Skeletal muscle cell (primary cell): Measurements from ENCODE around the gene LRP2.
"Not testable (repeated sequence)": the region's sequence is repeated elsewhere in the genome, so short reads cannot be mapped to it uniquely, and the experiment has no call there.

Source experiments
- DNase-seq: peaks from one replicate; pipeline ENCODE4 v3.0.0-alpha.2; 2010; ENCODE audit warnings: low read depth
- H3K4me3 ChIP-seq: 2 replicates; pipeline ENCODE4 v1.5.1; 2011; ENCODE audit warnings: low read depth, mild to moderate bottlenecking, control low read depth, low read length, moderate library complexity

Gene LRP2

GRCh38 chr2:169351725-169352124, 10.6 kb downstream of the LRP2 start:
- no peak for DNase-seq
- no peak overlapping the region for H3K4me3 ChIP-seq

DNA sequence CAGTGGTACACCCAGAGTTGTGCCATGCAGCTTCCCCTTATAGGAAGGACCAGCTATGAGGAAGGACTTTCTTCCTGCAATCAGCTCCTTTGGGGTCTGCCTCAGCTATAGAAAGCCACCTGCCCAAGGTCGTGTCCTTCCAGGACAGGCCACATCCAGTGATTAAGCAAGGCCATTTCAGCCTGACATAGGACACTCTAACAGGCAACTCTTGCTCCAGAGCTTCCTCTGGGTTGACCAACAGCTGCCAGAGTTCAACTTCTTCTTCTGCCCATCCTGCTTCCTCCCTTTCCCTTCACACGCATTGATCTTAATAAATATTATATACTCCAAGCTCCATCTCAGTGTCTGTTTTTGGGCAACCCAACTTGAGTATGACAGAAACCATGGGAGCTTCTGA, 12.8 kb downstream of the LRP2 start:
- no peak overlapping the region for H3K4me3 ChIP-seq
- DNase-seq = no peak

DNA sequence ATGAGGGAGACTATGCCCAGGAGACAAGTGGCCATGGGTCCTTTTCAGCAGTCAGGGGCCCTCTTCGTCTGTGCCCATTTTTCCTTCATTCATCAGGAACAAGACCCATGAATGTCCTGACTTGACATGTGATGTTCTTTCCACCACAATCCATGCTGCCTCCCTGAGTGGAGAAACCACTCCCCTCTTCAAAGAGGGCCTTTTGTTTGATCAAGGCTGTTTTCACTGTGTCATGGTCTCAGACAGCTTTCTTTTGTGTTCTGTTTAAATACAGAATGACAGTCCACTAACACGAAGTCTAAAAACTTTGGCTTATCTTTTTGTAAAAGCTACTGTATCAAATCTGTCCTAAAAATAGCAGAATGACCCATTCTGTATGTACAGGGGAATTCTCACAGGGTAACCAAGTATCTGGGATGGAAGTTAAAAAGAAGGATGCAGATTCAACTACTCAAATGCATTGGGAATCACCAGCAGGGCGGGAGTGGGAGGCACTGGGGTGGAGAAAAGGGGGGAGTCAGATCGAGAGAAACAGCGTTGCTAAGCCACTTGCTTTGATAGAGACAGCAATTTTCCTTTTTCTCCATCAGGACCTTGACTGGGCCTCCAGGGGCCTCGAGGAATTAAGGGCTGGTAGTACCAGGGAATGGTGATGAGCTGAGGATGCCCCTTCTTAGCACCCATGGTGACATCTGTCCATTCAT, 13.9 kb downstream of the LRP2 start:
- H3K4me3 ChIP-seq = no peak overlapping the region
- DNase-seq = no peak

- no peak overlapping the region for H3K4me3 ChIP-seq
- DNase-seq = no peak
Measured at GRCh38 chr2:169345486-169346437, 16.6 kb downstream of the LRP2 start.

- H3K4me3 ChIP-seq = no peak overlapping the region
- DNase-seq = no peak
Measured at GRCh38 chr2:169344736-169345485, 17.4 kb downstream of the LRP2 start.

DNA sequence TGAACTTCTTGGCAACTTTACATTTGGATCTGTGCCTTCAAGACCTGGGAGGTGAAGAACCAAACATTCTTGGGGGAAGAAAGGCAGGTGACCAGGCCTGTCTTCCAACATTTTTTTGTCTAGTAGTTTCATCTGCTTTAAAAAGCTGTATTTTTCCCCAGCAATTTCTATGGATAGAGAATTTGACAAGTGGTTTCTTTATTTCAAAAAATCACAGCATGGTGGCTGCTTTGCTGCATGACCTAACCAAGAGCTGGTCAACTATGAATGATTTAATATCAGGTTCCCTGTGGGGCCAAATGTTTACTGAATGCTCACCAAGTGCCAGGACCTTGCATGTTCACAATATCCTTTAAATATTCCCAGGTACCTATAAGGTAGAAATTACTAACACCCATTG, 19.1 kb downstream of the LRP2 start:
- H3K4me3 ChIP-seq = no peak overlapping the region
- DNase-seq = no peak

DNA sequence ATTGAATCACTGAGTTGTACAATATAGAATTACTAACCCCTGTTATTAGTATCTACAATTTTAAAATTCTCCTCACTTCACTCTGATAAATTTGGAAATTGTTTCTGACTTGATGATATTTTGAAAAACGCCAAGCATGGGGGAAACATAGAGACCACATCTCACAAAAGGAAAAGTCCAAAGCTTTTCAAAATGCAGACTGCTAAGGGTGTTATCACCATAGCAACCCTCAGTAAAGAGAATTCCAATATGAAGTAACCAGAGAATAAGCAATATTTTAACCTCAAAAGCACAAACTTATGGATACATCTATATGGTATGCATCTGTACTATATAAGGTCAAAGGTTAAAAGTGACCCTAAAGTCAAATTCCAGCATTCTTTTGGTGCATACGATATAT, 22.7 kb downstream of the LRP2 start:
- no peak overlapping the region for H3K4me3 ChIP-seq
- DNase-seq = no peak

GRCh38 chr2:169336695-169337094, 25.6 kb downstream of the LRP2 start:
- no peak for DNase-seq
- H3K4me3 ChIP-seq = no peak overlapping the region

DNA sequence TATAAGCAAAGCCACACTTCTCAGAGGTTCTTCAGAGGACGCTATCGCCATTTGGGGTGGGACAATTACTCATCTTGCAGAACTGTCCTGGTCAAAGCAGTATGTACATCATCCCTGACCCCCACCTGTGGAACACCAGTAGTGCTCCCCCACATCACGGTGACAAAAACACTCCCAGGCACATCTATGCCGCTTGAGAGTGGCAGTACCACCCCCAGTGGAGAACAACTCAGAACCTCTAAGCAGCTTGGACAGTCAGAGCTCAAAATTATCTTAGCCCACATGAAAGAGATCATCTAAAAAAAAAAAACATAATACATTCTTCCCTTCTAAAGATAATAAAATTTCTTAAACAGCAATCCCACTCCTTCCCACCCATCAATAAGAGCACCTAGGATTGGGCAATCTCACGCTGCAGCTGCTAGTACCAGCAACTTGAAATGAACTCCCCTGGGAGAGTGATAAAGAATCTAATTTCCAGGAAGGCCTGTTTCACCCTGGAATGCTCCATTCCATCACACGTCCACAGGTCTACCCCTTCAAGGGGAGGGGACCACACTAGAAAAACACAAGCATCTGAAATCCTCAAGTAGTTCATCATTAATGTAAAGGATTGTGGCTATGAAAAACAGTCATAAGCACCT, 31.7 kb downstream of the LRP2 start:
- no peak for DNase-seq
- no peak overlapping the region for H3K4me3 ChIP-seq

DNA sequence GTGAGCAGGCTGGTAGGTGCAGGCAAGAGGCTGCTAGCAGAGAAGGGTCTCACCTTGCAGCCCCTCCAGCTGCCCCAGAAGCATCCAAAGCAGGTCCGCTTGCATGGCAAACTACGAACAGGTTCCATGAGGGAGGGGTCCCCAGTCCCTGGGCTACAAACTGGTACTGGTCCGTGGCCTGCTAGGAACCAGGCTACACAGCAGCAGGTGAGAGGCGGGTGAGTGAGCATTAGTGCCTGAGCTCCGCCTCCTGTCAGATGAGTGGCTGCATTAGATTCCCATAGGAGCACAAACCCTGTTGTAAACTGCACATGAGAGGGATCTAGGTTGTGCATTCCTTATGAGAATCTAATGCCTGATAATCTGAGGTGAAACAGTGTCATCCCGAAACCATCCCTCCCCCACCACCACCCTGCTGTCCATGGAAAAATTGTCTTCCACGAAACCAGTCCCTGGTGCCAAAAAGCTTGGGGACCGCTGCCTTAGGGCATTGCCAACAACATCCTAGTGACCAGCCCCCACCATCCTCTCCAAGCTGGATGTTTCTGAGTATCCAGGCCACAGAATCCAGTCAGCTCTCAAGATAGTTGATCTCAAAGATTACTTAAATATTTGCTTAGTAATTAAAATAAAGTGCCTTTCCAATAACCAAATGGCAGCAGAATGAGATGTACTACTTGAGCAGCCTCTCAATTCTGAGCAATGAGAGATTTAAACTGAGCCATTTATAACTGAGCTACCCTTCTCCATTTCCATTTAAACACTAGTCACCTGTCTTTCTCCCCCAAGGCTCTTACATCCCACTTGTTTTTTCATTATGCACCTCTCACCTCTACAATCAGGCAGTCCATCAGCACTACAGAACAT, 32.4 kb downstream of the LRP2 start:
- no peak overlapping the region for H3K4me3 ChIP-seq
- no peak for DNase-seq

DNA sequence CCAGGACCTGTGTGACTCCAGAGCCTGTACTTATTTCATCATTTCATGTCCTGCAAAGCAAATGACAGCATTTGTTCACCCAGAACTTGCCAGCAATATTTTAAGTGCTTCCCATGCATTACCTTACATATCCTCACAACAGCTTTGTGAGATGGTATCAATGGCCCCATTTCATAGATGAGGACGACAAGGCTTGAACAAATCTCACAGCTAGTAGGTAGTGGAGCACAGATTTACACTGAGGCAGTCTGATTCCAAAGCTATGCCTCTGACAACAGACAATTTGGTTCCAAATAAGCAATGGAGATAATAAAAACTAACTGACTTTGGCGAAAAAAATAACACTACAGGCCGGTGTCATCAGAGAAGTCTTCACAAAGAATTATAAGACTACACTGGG, 33.5 kb downstream of the LRP2 start:
- no peak overlapping the region for H3K4me3 ChIP-seq
- no peak for DNase-seq

- not testable (repeated sequence) for DNase-seq
Measured at GRCh38 chr2:169327837-169328236, 34.5 kb downstream of the LRP2 start.

DNA sequence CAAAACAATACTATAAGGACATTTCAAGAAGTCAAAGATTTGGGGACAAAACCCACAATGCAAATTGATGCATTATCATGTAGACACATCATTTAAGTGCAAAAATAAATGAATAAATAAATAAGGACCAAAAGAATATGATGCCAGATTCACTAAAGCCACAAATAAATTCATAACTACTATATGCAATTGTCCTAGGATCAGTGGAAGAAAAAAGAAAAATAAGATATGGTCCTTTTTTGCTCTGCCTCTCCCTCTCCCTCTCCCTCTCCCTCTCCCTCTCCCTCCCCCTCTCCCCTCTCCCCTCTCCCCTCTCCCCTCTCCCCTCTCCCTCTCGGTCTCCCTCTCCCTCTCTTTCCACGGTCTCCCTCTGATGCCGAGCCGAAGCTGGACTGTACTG, 36.4 kb downstream of the LRP2 start:
- H3K4me3 ChIP-seq, DNase-seq: not testable (repeated sequence)

More at GRCh38 chr2:169327837-169328236, 34.5 kb downstream of the LRP2 start:
- H3K4me3 ChIP-seq = not testable (repeated sequence)

DNA sequence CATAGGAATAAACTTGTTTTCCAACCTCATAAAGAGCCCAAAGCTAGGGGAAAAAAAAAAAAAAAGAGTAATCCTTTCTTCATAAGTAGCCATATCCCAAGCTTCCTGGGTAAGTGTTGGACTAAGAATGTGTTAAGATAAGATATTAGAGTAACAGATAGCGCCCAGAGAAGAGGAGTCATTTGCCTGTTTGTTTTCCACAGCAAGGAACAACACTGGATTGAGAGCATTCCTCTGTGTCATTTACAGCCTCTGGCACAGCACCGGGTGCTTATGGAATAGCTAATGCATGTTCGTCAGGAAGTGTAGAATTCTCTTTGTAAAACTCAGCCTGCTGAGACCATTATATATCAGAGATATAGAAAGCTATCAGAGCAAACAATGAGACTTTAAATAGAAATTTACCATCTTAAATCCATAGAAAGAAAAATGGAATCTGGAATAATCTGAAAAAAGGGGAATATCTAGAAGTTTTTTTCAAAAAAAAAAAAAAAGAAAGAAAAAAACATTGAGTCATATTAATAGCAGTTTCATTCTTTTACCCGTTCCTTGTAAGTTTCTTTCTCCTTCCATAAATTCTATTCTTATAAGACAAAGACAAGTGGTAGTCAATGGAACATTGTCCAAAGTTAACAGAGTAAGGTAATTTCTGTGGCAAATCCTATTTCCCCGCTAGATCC, 37.6 kb downstream of the LRP2 start:
- H3K4me3 ChIP-seq = no peak overlapping the region
- no peak for DNase-seq

DNA sequence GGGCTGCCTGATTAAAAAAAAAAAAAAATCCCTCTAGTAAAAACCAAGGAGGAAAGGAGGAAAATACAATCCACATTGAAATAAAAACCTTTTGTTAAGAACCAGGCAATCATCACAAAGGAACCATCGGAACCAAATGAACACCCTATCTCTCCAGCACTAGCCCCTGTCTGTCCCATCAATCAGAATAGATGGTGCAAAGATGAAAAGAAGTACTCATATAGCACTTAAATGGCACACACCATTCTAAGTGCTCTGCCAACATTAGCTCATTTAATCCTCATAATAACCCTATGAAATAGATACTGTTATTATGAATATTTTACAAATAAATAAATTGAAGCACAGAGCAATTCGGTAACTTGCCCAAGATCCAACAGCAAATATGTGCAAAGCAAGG, 38.5 kb downstream of the LRP2 start:
- DNase-seq = no peak
- H3K4me3 ChIP-seq = no peak overlapping the region

DNA sequence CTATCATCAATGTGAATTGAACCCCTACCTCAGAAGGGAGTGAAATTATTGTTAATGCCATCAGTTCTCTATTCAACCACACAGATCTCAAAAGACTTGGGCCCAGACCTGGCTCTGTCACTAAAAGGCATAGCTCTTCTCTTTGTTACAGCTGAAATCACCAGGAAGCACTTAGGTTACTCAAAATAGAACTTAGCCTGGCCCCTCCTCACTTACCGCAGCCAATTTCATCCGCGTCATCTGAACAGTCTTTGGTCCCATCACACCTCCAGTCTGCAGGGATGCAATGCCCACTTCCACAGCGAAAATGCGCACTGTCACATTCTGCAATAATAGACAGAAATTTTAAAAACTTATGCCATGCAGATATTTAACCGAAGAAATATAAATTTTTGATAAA, 41.8 kb downstream of the LRP2 start:
- no peak overlapping the region for H3K4me3 ChIP-seq
- DNase-seq = no peak

GRCh38 chr2:169315357-169315756, 47.0 kb downstream of the LRP2 start:
- no peak overlapping the region for H3K4me3 ChIP-seq
- DNase-seq = no peak

GRCh38 chr2:169308349-169308748, 54.0 kb downstream of the LRP2 start:
- not testable (repeated sequence) for DNase-seq, H3K4me3 ChIP-seq
